IMR-90 (cell line): ENCODE measurements around the gene ESR2.

Source experiments
- CTCF ChIP-seq: conservative IDR thresholded peaks from 2 replicates; pipeline ENCODE4 v1.5.1; 2012; ENCODE audit warnings: mild to moderate bottlenecking, low read depth, low read length, improper control_type of control experiment
- NFE2L2 ChIP-seq: fragments of 150-350 bp; IDR thresholded peaks from 2 replicates; pipeline ENCODE4 v1.6.1; 2016; ENCODE audit warnings: low read depth, mild to moderate bottlenecking, low read length
- RAD21 ChIP-seq: IDR thresholded peaks from 2 replicates; pipeline ENCODE4 v1.6.1; 2012; ENCODE audit warnings: low read length, improper control_type of control experiment

DNA sequence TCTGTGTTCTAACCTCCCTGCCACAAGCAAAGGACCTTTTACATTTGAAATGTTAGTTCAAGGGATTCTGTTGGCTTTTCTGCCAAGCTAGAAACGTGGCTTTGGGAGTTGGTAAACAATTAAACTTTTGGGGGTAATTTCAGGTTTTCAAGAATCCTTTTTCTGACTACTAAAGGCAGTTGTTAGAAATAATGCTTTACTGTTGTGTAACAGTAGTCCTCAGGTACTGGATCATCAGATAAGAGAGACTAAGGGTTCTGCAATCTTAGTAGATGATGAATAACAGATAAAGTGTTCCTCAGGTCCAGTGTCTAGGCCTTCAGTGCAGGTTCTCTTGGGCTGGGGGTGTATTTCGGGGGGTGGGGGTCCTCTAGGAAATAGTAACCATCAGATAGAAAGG is 249.1 kb downstream of the ESR2 start:
- TF ChIP-seq CTCF: no peak
- TF ChIP-seq NFE2L2: no peak
- TF ChIP-seq RAD21: no peak
